ENCODE measurements around the gene ENOPH1. TPM values are rescaled to one million over a fixed set of nuclear protein-coding genes. Genes with fewer than 3 reads are reported as not detected.

The ENOPH1 gene
- total RNA-seq, 2 experiments from 2014 or later: 78.9 to 83.5 TPM

GRCh38 chr4:82499738-82500434 is 69.5 kb downstream of the ENOPH1 start:
- Mint-ChIP-seq H3K9me3 (no peaks in the 10 kb centered on the region), H3K4me3 (no peak overlapping the region), H3K27ac (no peak overlapping the region), H3K36me3 (ENCODE audit: low read depth) (no peaks in the 10 kb centered on the region), H3K4me1 (ENCODE audit: low read depth) (no peaks in the 10 kb centered on the region), H3K27me3 (no peaks in the 10 kb centered on the region)
- CTCF ChIA-PET: no interaction called here
- intact Hi-C loops (cut with micrococcal nuclease): no loop called here
- DNase-seq (no peak), ATAC-seq (no peak)
- POLR2A ChIA-PET: no interaction called here
- no peak for TF ChIP-seq CTCF (IDR thresholded peaks at IDR 0.05)

GRCh38 chr4:82500435-82501153 is 70.2 kb downstream of the ENOPH1 start:
- Mint-ChIP-seq H3K4me1 (ENCODE audit: low read depth) (no peaks in the 10 kb centered on the region), H3K36me3 (ENCODE audit: low read depth) (no peaks in the 10 kb centered on the region), H3K27me3 (no peaks in the 10 kb centered on the region), H3K4me3 (no peak overlapping the region), H3K9me3 (no peaks in the 10 kb centered on the region), H3K27ac (no peak overlapping the region)
- no peak for TF ChIP-seq CTCF (IDR thresholded peaks at IDR 0.05)
- ATAC-seq (no peak), DNase-seq (no peak)
- ChIA-PET POLR2A (no interaction called here), CTCF (interaction anchor here (1.6 kb wide), 1 partner anchor 11 kb away, joined by 3 read pairs; no protein-coding TSS in a partner anchor)
- intact Hi-C loops (cut with micrococcal nuclease): no loop called here

GRCh38 chr4:82501154-82501442 is 70.7 kb downstream of the ENOPH1 start:
- ATAC-seq (no peak), DNase-seq (no peak)
- no peak for TF ChIP-seq CTCF (IDR thresholded peaks at IDR 0.05)
- H3K27ac Mint-ChIP-seq: no peak overlapping the region
- no peaks in the 10 kb centered on the region for H3K36me3 Mint-ChIP-seq (ENCODE audit: low read depth)
- intact Hi-C loops (cut with micrococcal nuclease): no loop called here
- H3K9me3 Mint-ChIP-seq: no peaks in the 10 kb centered on the region
- H3K4me3 Mint-ChIP-seq: no peak overlapping the region
- ChIA-PET CTCF (interaction anchor here (1.6 kb wide), 1 partner anchor 11 kb away, joined by 3 read pairs; no protein-coding TSS in a partner anchor), POLR2A (no interaction called here)
- no peaks in the 10 kb centered on the region for H3K4me1 Mint-ChIP-seq (ENCODE audit: low read depth)
- H3K27me3 Mint-ChIP-seq: no peaks in the 10 kb centered on the region

GRCh38 chr4:82508011-82508410 is 77.6 kb downstream of the ENOPH1 start:
- no peak overlapping the region for H3K4me3 Mint-ChIP-seq
- H3K27ac Mint-ChIP-seq: no peak overlapping the region
- H3K9me3 Mint-ChIP-seq: no peaks in the 10 kb centered on the region
- DNase-seq (no peak), ATAC-seq (no peak)
- H3K36me3 Mint-ChIP-seq (ENCODE audit: low read depth): no peaks in the 10 kb centered on the region
- peaks cover 6% of the 10 kb centered on the region for H3K27me3 Mint-ChIP-seq
- intact Hi-C loops (cut with micrococcal nuclease): no loop called here
- H3K4me1 Mint-ChIP-seq (ENCODE audit: low read depth): peaks cover 2% of the 10 kb centered on the region
- ChIA-PET POLR2A (no interaction called here), CTCF (interaction anchor here (2.5 kb wide), 1 partner anchor 22 kb away, joined by 7 read pairs; no protein-coding TSS in a partner anchor)
- no peak for TF ChIP-seq CTCF (IDR thresholded peaks at IDR 0.05)

GRCh38 chr4:82508806-82509428 is 78.5 kb downstream of the ENOPH1 start:
- Mint-ChIP-seq H3K9me3 (no peaks in the 10 kb centered on the region), H3K4me3 (no peak overlapping the region), H3K36me3 (ENCODE audit: low read depth) (no peaks in the 10 kb centered on the region), H3K4me1 (ENCODE audit: low read depth) (peaks cover 2% of the 10 kb centered on the region), H3K27me3 (peaks cover 9% of the 10 kb centered on the region), H3K27ac (no peak overlapping the region)
- intact Hi-C loops (cut with micrococcal nuclease): no loop called here
- TF ChIP-seq CTCF (IDR thresholded peaks at IDR 0.05): no peak
- ChIA-PET CTCF (interaction anchor here (2.5 kb wide), 1 partner anchor 22 kb away, joined by 7 read pairs; no protein-coding TSS in a partner anchor), POLR2A (no interaction called here)
- ATAC-seq: no peak
- no peak for DNase-seq
